ENCODE results near the gene SMAP2.

- TF ChIP-seq POLR2AphosphoS5 (IDR thresholded peaks at IDR 0.05; ENCODE audit: low read depth, low read length), result no peak
- TF ChIP-seq POLR2A (IDR thresholded peaks at IDR 0.05; ENCODE audit: low read depth, low read length), result no peak
- no peak for TF ChIP-seq TAF1 (IDR thresholded peaks at IDR 0.05; ENCODE audit: low read depth, low read length)
- no peak for TF ChIP-seq POU2F2 (IDR thresholded peaks at IDR 0.05; ENCODE audit: low read depth, low read length)
- TF ChIP-seq SPI1 (IDR thresholded peaks at IDR 0.05; ENCODE audit: low read depth, low read length), result no peak
- no peak for TF ChIP-seq PAX5 (IDR thresholded peaks at IDR 0.05; ENCODE audit: insufficient read depth, low read length, severe bottlenecking)
These were observed 62.3 kb downstream of the SMAP2 start for GRCh38 chr1:40435876-40436275.
